MM.1S (cell line): ENCODE results near the gene ARL15.

Experiments
- DNase-seq: peaks from one replicate; pipeline ENCODE4 v3.0.0-alpha.2; 2015
- H2AFZ ChIP-seq: fragments of 300-600 bp; sonication (generic); 2 replicates; pipeline ENCODE4 v1.6.0; 2016; ENCODE audit warnings: antibody characterized with exemption, low read length
- H3F3A ChIP-seq: fragments of 300-600 bp; sonication (generic); 2 replicates; pipeline ENCODE4 v1.6.1; 2016; ENCODE audit warnings: mild to moderate bottlenecking, antibody characterized with exemption, low read length, moderate library complexity, mixed read lengths; ENCODE audit not compliant: insufficient read depth
- H3K27ac ChIP-seq: fragments of 300-600 bp; sonication (generic); 2 replicates; pipeline ENCODE4 v1.5.1; 2016; ENCODE audit warnings: mild to moderate bottlenecking, low read length
- H3K27me3 ChIP-seq: fragments of 300-600 bp; sonication (generic); replicated peaks from 2 replicates; pipeline ENCODE4 v1.6.0; 2016; ENCODE audit warnings: low read length; ENCODE audit not compliant: insufficient read depth
- H3K36me3 ChIP-seq: fragments of 300-600 bp; sonication (generic); replicated peaks from 2 replicates; pipeline ENCODE4 v1.6.1; 2016; ENCODE audit warnings: mild to moderate bottlenecking, low read length, mixed read lengths; ENCODE audit not compliant: insufficient read depth
- H3K4me1 ChIP-seq: fragments of 300-600 bp; sonication (generic); 2 replicates; pipeline ENCODE4 v1.6.1; 2016; ENCODE audit warnings: low read length, mixed read lengths
- H3K4me2 ChIP-seq: fragments of 300-600 bp; sonication (generic); 2 replicates; pipeline ENCODE4 v1.6.0; 2016; ENCODE audit warnings: low read depth, low read length
- H3K4me3 ChIP-seq: fragments of 300-600 bp; sonication (generic); 2 replicates; pipeline ENCODE4 v1.5.1; 2016; ENCODE audit warnings: low read length, mixed read lengths
- H3K79me2 ChIP-seq: fragments of 300-600 bp; sonication (generic); 2 replicates; pipeline ENCODE4 v1.6.1; 2016; ENCODE audit warnings: mixed run types, low read length, mixed read lengths
- H3K9ac ChIP-seq: fragments of 300-600 bp; sonication (generic); 2 replicates; pipeline ENCODE4 v1.6.1; 2016; ENCODE audit warnings: low read length, mixed read lengths
- H3K9me2 ChIP-seq: fragments of 300-600 bp; sonication (generic); replicated peaks from 2 replicates; pipeline ENCODE4 v1.6.1; 2016; ENCODE audit warnings: mild to moderate bottlenecking, low read length, mixed read lengths; ENCODE audit not compliant: insufficient read depth
- H3K9me3 ChIP-seq: fragments of 300-600 bp; sonication (generic); replicated peaks from 2 replicates; pipeline ENCODE4 v1.6.1; 2016; ENCODE audit warnings: mild to moderate bottlenecking, low read length, mixed read lengths; ENCODE audit not compliant: insufficient read depth
- H4K20me1 ChIP-seq: fragments of 300-600 bp; sonication (generic); 2 replicates; pipeline ENCODE4 v1.6.1; 2016; ENCODE audit warnings: mild to moderate bottlenecking, low read length, moderate library complexity, mixed read lengths; ENCODE audit not compliant: insufficient read depth
- EZH2 ChIP-seq: fragments of 300-600 bp; sonication (generic); optimal IDR thresholded peaks from 2 replicates; pipeline ENCODE3; 2017; ENCODE audit warnings: low read depth, mild to moderate bottlenecking, antibody characterized with exemption, low read length, mixed read lengths
- EZH2phosphoT487 ChIP-seq: fragments of 300-600 bp; sonication (generic); IDR thresholded peaks from 2 replicates; pipeline ENCODE4 v1.6.1; 2018; ENCODE audit warnings: antibody characterized with exemption, low read length
- TF ChIP-seq, protein P1 (sequence below): fragments of 300-600 bp; sonication (generic); IDR thresholded peaks from 2 replicates; pipeline ENCODE4 v1.5.1; 2016; ENCODE audit warnings: antibody characterized with exemption, low read length, mixed read lengths

Gene ARL15

GRCh38 chr5:54270326-54270725 is 40.0 kb downstream of the ARL15 start:
- TF ChIP-seq EZH2phosphoT487, result no peak
- no peak for TF ChIP-seq EZH2
- TF ChIP-seq, protein P1, sequence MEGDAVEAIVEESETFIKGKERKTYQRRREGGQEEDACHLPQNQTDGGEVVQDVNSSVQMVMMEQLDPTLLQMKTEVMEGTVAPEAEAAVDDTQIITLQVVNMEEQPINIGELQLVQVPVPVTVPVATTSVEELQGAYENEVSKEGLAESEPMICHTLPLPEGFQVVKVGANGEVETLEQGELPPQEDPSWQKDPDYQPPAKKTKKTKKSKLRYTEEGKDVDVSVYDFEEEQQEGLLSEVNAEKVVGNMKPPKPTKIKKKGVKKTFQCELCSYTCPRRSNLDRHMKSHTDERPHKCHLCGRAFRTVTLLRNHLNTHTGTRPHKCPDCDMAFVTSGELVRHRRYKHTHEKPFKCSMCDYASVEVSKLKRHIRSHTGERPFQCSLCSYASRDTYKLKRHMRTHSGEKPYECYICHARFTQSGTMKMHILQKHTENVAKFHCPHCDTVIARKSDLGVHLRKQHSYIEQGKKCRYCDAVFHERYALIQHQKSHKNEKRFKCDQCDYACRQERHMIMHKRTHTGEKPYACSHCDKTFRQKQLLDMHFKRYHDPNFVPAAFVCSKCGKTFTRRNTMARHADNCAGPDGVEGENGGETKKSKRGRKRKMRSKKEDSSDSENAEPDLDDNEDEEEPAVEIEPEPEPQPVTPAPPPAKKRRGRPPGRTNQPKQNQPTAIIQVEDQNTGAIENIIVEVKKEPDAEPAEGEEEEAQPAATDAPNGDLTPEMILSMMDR, result no peak
- Histone ChIP-seq H3K79me2 (no peaks in the 10 kb centered on the region), H3F3A (no peaks in the 10 kb centered on the region), H3K9me3 (no peaks in the 10 kb centered on the region), H3K27me3 (no peaks in the 10 kb centered on the region), H2AFZ (no peak overlapping the region), H3K4me2 (no peak overlapping the region), H3K4me3 (no peak overlapping the region), H3K4me1 (no peaks in the 10 kb centered on the region), H3K9me2 (no peaks in the 10 kb centered on the region), H3K9ac (no peak overlapping the region), H3K36me3 (no peaks in the 10 kb centered on the region), H3K27ac (no peak overlapping the region), H4K20me1 (no peaks in the 10 kb centered on the region)
- no peak for DNase-seq

- DNase-seq, result no peak
- H3K79me2 ChIP-seq, result no peaks in the 10 kb centered on the region
Measured at GRCh38 chr5:54264574-54264973, 45.8 kb downstream of the ARL15 start.

GRCh38 chr5:54263447-54263846 is 46.9 kb downstream of the ARL15 start:
- Histone ChIP-seq H3K27me3 (no peaks in the 10 kb centered on the region), H3K4me3 (no peak overlapping the region), H3K9me3 (no peaks in the 10 kb centered on the region), H2AFZ (no peak overlapping the region), H3K4me2 (no peak overlapping the region), H3K27ac (no peak overlapping the region), H3K9me2 (no peaks in the 10 kb centered on the region), H3K79me2 (no peaks in the 10 kb centered on the region), H3K9ac (no peak overlapping the region), H3K36me3 (no peaks in the 10 kb centered on the region), H3K4me1 (0 out of 2 replicates have a peak, but pooled peaks cover under 1% of the 10 kb centered on the region), H3F3A (no peaks in the 10 kb centered on the region), H4K20me1 (no peaks in the 10 kb centered on the region)
- TF ChIP-seq, protein P1, result no peak
- no peak for TF ChIP-seq EZH2
- TF ChIP-seq EZH2phosphoT487, result no peak
- no peak for DNase-seq

More at GRCh38 chr5:54264574-54264973, 45.8 kb downstream of the ARL15 start:
- no peak overlapping the region for H3K27ac ChIP-seq
- H3K9me2 ChIP-seq, result no peaks in the 10 kb centered on the region
- H4K20me1 ChIP-seq, result no peaks in the 10 kb centered on the region
- H3K4me1 ChIP-seq, result no peaks in the 10 kb centered on the region
- H3K9me3 ChIP-seq, result no peaks in the 10 kb centered on the region
- H2AFZ ChIP-seq, result no peak overlapping the region
- H3K27me3 ChIP-seq, result no peaks in the 10 kb centered on the region
- H3F3A ChIP-seq, result no peaks in the 10 kb centered on the region
- TF ChIP-seq EZH2phosphoT487 (no peak), EZH2 (no peak)
- TF ChIP-seq, protein P1, result no peak
- H3K4me3 ChIP-seq, result no peak overlapping the region
- H3K9ac ChIP-seq, result no peak overlapping the region
- no peaks in the 10 kb centered on the region for H3K36me3 ChIP-seq
- no peak overlapping the region for H3K4me2 ChIP-seq
